ENCODE measurements around the gene BAD. TPM values are rescaled to one million over a fixed set of nuclear protein-coding genes. Genes with fewer than 3 reads are reported as not detected.

Gene BAD
- total RNA-seq, 1 experiment from 2014 or later = 368 TPM

GRCh38 chr11:64275031-64275800 is 9.2 kb downstream of the BAD start:
- no peak overlapping the region for H3K4me3 ChIP-seq (ENCODE audit: low read length)
- H3K9me2 ChIP-seq (replicated peaks; ENCODE audit: low read length) = no peaks in the 10 kb centered on the region
- no peak overlapping the region for H3K27ac ChIP-seq (ENCODE audit: low read length)
- H3K79me2 ChIP-seq (ENCODE audit: low read length) = peaks cover 14% of the 10 kb centered on the region; the same call in 1 of the 2 replicates
- H3K4me1 ChIP-seq (ENCODE audit: insufficient read depth, low read length) = peaks cover 31% of the 10 kb centered on the region
- H2AFZ ChIP-seq (ENCODE audit: low read length) = no peak overlapping the region
- H3K36me3 ChIP-seq (ENCODE audit: low read depth, low read length) = peaks cover 8% of the 10 kb centered on the region
- ChIA-PET CTCF (interaction anchor here (0.6 kb wide), 1 partner anchor 23 kb away, joined by 4 read pairs; no protein-coding TSS in a partner anchor), POLR2A (ENCODE audit: unreplicated experiment) (no interaction called here)
- H3F3A ChIP-seq (ENCODE audit: low read length, unreplicated experiment) = no peaks in the 10 kb centered on the region
- TF ChIP-seq EZH2phosphoT487 (IDR thresholded peaks at IDR 0.05; ENCODE audit: borderline replicate concordance, low read length) = no peak
- TF ChIP-seq CTCF (conservative IDR thresholded peaks at IDR 0.05; ENCODE audit: low read depth, low read length) = no peak
- TF ChIP-seq EZH2 (IDR thresholded peaks at IDR 0.05; ENCODE audit: low read length, unreplicated experiment) = no peak
- H3K9ac ChIP-seq (ENCODE audit: low read length) = no peak overlapping the region
- intact Hi-C loops (cut with micrococcal nuclease) = no loop called here
- DNase-seq = no peak
- no TSS peak for BruUV-seq (replicated peaks)
- H4K20me1 ChIP-seq (ENCODE audit: low read length) = no peaks in the 10 kb centered on the region
- no peaks in the 10 kb centered on the region for H3K27me3 ChIP-seq (ENCODE audit: low read length)
- H3K9me3 ChIP-seq (ENCODE audit: low read length) = no peaks in the 10 kb centered on the region
- no peak overlapping the region for H3K4me2 ChIP-seq (ENCODE audit: low read length)
- no peak for ATAC-seq

- Histone ChIP-seq H3K4me3 (ENCODE audit: low read length) (peak overlapping the region; percentile 69), H3K9me2 (replicated peaks; ENCODE audit: low read length) (no peaks in the 10 kb centered on the region), H3K4me2 (ENCODE audit: low read length) (peak overlapping the region; percentile 83), H3K27ac (ENCODE audit: low read length) (peak overlapping the region; percentile 83), H3K9ac (ENCODE audit: low read length) (peak overlapping the region; percentile 79), H4K20me1 (ENCODE audit: low read length) (no peaks in the 10 kb centered on the region), H3K79me2 (ENCODE audit: low read length) (peaks cover 14% of the 10 kb centered on the region; the same call in 1 of the 2 replicates), H3K36me3 (ENCODE audit: low read depth, low read length) (peaks cover 5% of the 10 kb centered on the region; the same call in 1 of the 2 replicates), H3F3A (ENCODE audit: low read length, unreplicated experiment) (no peaks in the 10 kb centered on the region), H3K4me1 (ENCODE audit: insufficient read depth, low read length) (peaks cover 35% of the 10 kb centered on the region), H3K27me3 (ENCODE audit: low read length) (no peaks in the 10 kb centered on the region), H3K9me3 (ENCODE audit: low read length) (no peaks in the 10 kb centered on the region), H2AFZ (ENCODE audit: low read length) (peak overlapping the region; percentile 76)
- ATAC-seq = peak; percentile 80
- TSS peak; percentile 55 for BruUV-seq (replicated peaks)
- POLR2A ChIA-PET (ENCODE audit: unreplicated experiment) = interaction anchor here (0.6 kb wide), 2 partner anchors 10 to 62 kb away, joined by 3 read pairs; no protein-coding TSS in a partner anchor
- TF ChIP-seq CTCF (conservative IDR thresholded peaks at IDR 0.05; ENCODE audit: low read depth, low read length) (no peak), EZH2phosphoT487 (IDR thresholded peaks at IDR 0.05; ENCODE audit: borderline replicate concordance, low read length) (no peak), EZH2 (IDR thresholded peaks at IDR 0.05; ENCODE audit: low read length, unreplicated experiment) (no peak)
- DNase-seq = peak; percentile 100
- intact Hi-C loops (cut with micrococcal nuclease) = loop anchor here (2.0 kb wide), 3 partner anchors 15 to 35 kb away; partner anchors contain the start of genes BAD, ESRRA, GPR137 and PPP1R14B
- CTCF ChIA-PET = interaction anchor here (0.7 kb wide), 1 partner anchor 516 kb away, joined by 4 read pairs; no protein-coding TSS in a partner anchor
Observed at GRCh38 chr11:64269540-64270220, 14.8 kb downstream of the BAD start.

Measured in PC-3 (cell line).